SIG-M5 treated with dmso at 0.1 percent for 504 hours (cell line): ENCODE data around the gene NOTCH4.
"Not testable (repeated sequence)": the region's sequence is repeated elsewhere in the genome, so short reads cannot be mapped to it uniquely, and the experiment has no call there.

ENCODE experiments used
- DNase-seq: peaks from one replicate; lab custom pipeline; 2025; ENCODE audit not compliant: unreplicated experiment; lab: John Stamatoyannopoulos, UW

NOTCH4 gene

GRCh38 chr6:32218167-32218566 is 5.7 kb downstream of the NOTCH4 start:
- no peak for DNase-seq

- DNase-seq = no peak
These were observed 6.9 kb downstream of the NOTCH4 start for GRCh38 chr6:32216998-32217397.

GRCh38 chr6:32216285-32216684 is 7.6 kb downstream of the NOTCH4 start:
- no peak for DNase-seq

- DNase-seq = no peak
These were observed 8.2 kb downstream of the NOTCH4 start for GRCh38 chr6:32215617-32216016.

GRCh38 chr6:32214126-32214525 is 9.7 kb downstream of the NOTCH4 start:
- DNase-seq = no peak

- no peak for DNase-seq
These were observed 10.2 kb downstream of the NOTCH4 start for GRCh38 chr6:32213649-32214048.

- no peak for DNase-seq
These were observed 11.6 kb downstream of the NOTCH4 start for GRCh38 chr6:32212076-32212760.

- DNase-seq = not testable (repeated sequence)
These were observed 12.4 kb downstream of the NOTCH4 start for GRCh38 chr6:32211432-32211831.

- no peak for DNase-seq
These were observed 13.7 kb downstream of the NOTCH4 start for GRCh38 chr6:32210191-32210601.

- no peak for DNase-seq
These were observed 14.9 kb downstream of the NOTCH4 start for GRCh38 chr6:32208996-32209395.

- no peak for DNase-seq
These were observed 19.6 kb downstream of the NOTCH4 start for GRCh38 chr6:32204268-32204715.

- no peak for DNase-seq
These were observed 20.2 kb downstream of the NOTCH4 start for GRCh38 chr6:32203426-32204267.

- no peak for DNase-seq
These were observed 21.7 kb downstream of the NOTCH4 start for GRCh38 chr6:32202186-32202585.

GRCh38 chr6:32200711-32201475 is 23.0 kb downstream of the NOTCH4 start:
- no peak for DNase-seq

- no peak for DNase-seq
These were observed 25.0 kb downstream of the NOTCH4 start for GRCh38 chr6:32198866-32199265.

GRCh38 chr6:32198345-32198696 is 25.5 kb downstream of the NOTCH4 start:
- no peak for DNase-seq

GRCh38 chr6:32196682-32197616 is 26.9 kb downstream of the NOTCH4 start:
- no peak for DNase-seq

GRCh38 chr6:32195902-32196681 is 27.8 kb downstream of the NOTCH4 start:
- DNase-seq = peak; percentile 36

- DNase-seq = peak; percentile 98
These were observed 28.3 kb downstream of the NOTCH4 start for GRCh38 chr6:32195652-32195901.
